PC-9 (cell line): ENCODE data around the gene CAAP1.

Experiments used
- CTCF ChIP-seq: fragments of 200-600 bp; sonication (generic); conservative IDR thresholded peaks from 2 replicates; pipeline ENCODE4 v1.6.1; 2017; ENCODE audit warnings: mixed run types, antibody characterized with exemption, mild to moderate bottlenecking, moderate library complexity
- EZH2 ChIP-seq: fragments of 200-600 bp; sonication (generic); IDR thresholded peaks from 2 replicates; pipeline ENCODE4 v1.8.0; 2017; ENCODE audit warnings: antibody characterized with exemption, low read depth

GRCh38 chr9:26850995-26851394 is 41.6 kb downstream of the CAAP1 start:
- TF ChIP-seq CTCF (no peak), EZH2 (no peak)
